Keratinocyte (primary cell): Measurements from ENCODE around the gene LMOD1. TPM values are rescaled to one million over a fixed set of nuclear protein-coding genes. Genes with fewer than 3 reads are reported as not detected.
A peak's percentile ranks its signal among the peaks of the same experiment; 100 is the strongest.

Experiments used
- DNase-seq: peaks from one replicate; pipeline ENCODE4 v3.0.0-alpha.2; 2011; ENCODE audit warnings: low read depth, missing footprints, low spot score
- FAIRE-seq: peaks from 2 replicates; lab custom pipeline; 2011; peaks lifted over from hg19 to GRCh38; lab: Jason Lieb, UNC
- H2AFZ ChIP-seq: 2 replicates; pipeline ENCODE4 v1.6.0; 2012; ENCODE audit warnings: low read length, control low read depth, inconsistent platforms; ENCODE audit not compliant: control insufficient read depth
- H3K27ac ChIP-seq: 2 replicates; pipeline ENCODE4 v1.5.1; 2011; ENCODE audit warnings: low read length; ENCODE audit not compliant: control insufficient read depth, insufficient read depth
- H3K27me3 ChIP-seq: 3 replicates; pipeline ENCODE4 v1.6.0; 2011; ENCODE audit warnings: low read length; ENCODE audit not compliant: control insufficient read depth, insufficient read depth; ENCODE audit errors: extremely low read depth
- H3K36me3 ChIP-seq, 2 experiments: 2 replicates in 1 of 2; 3 replicates in 1 of 2; pipeline ENCODE4 v1.5.1; 2011; ENCODE audit warnings: low read length in 2 of 2, mild to moderate bottlenecking in 1 of 2; ENCODE audit not compliant: control insufficient read depth in 2 of 2, insufficient read depth in 2 of 2; ENCODE audit errors: extremely low read depth in 1 of 2
- H3K4me1 ChIP-seq: 3 replicates; pipeline ENCODE4 v1.5.1; 2011; ENCODE audit warnings: low read length; ENCODE audit not compliant: control insufficient read depth, insufficient read depth; ENCODE audit errors: extremely low read depth
- H3K4me2 ChIP-seq: 3 replicates; pipeline ENCODE4 v1.6.0; 2011; ENCODE audit warnings: low read depth, low read length; ENCODE audit not compliant: control insufficient read depth, insufficient read depth; ENCODE audit errors: extremely low read depth
- H3K4me3 ChIP-seq, 3 experiments: fragments of 200-600 bp in 1 of 3; sonication (generic) in 1 of 3; 2 replicates in 2 of 3; 3 replicates in 1 of 3; pipeline ENCODE4 v1.5.1; 2011 to 2016; ENCODE audit warnings: low read length in 3 of 3, mild to moderate bottlenecking in 3 of 3, control low read depth in 2 of 3, inconsistent platforms in 1 of 3, low read depth in 1 of 3, mixed read lengths in 1 of 3, mixed run types in 1 of 3, moderate library complexity in 1 of 3; ENCODE audit not compliant: control insufficient read depth in 2 of 3, insufficient read depth in 2 of 3; ENCODE audit errors: extremely low read depth in 1 of 3
- H3K79me2 ChIP-seq: 2 replicates; pipeline ENCODE4 v1.6.0; 2012; ENCODE audit warnings: low read length; ENCODE audit not compliant: control insufficient read depth, insufficient read depth
- H3K9ac ChIP-seq: 3 replicates; pipeline ENCODE4 v1.6.0; 2011; ENCODE audit warnings: low read length; ENCODE audit not compliant: control insufficient read depth, insufficient read depth; ENCODE audit errors: extremely low read depth
- H3K9me1 ChIP-seq: 3 replicates; pipeline ENCODE4 v1.6.0; 2011; ENCODE audit warnings: low read length; ENCODE audit not compliant: control insufficient read depth, insufficient read depth; ENCODE audit errors: extremely low read depth
- H3K9me3 ChIP-seq: 2 replicates; pipeline ENCODE4 v1.5.1; 2012; ENCODE audit warnings: low read depth, low read length; ENCODE audit not compliant: control insufficient read depth
- H4K20me1 ChIP-seq: 3 replicates; pipeline ENCODE4 v1.6.0; 2011; ENCODE audit warnings: low read length; ENCODE audit not compliant: control insufficient read depth, insufficient read depth; ENCODE audit errors: extremely low read depth
- CTCF ChIP-seq, 3 experiments: IDR thresholded peaks in 1 of 3; conservative IDR thresholded peaks in 1 of 3; optimal IDR thresholded peaks in 1 of 3; 2 replicates in 2 of 3; 3 replicates in 1 of 3; pipeline versions ENCODE3 to v1.5.1; 2011; ENCODE audit warnings: low read length in 3 of 3, mild to moderate bottlenecking in 3 of 3, moderate library complexity in 2 of 3, control low read depth in 1 of 3, inconsistent platforms in 1 of 3; ENCODE audit not compliant: insufficient read depth in 2 of 3; ENCODE audit errors: extremely low read depth in 1 of 3
- EZH2 ChIP-seq: IDR thresholded peaks from one replicate; pipeline ENCODE4 v1.6.1; 2012; ENCODE audit warnings: inconsistent platforms, mild to moderate bottlenecking, low read length, moderate library complexity
- dilution Hi-C: fragments of 300-500 bp; cut with MboI; formaldehyde crosslinking; loops from one replicate; pipeline ENCODE4 v1.7.0; 2020; ENCODE audit warnings: low sequenced_read_pairs; ENCODE audit not compliant: extremely low pct_ligation_motif_present
- polyA plus RNA-seq, 5 experiments: library from polyadenylated mRNA; depleted of rRNA in 3 of 5; stranded (reverse) in 3 of 5; stranded (forward) in 1 of 5; unstranded in 1 of 5; fragments of >200 nt; gene quantifications; 1 replicate in 1 of 5; 2 replicates in 3 of 5; 3 replicates in 1 of 5; pipeline versions ENCODE4 v1.2.1 to v1.2.3, GENCODE V29; 2011 to 2012; ENCODE audit warnings: missing spikeins in 2 of 5, low read depth in 1 of 5, low replicate concordance in 1 of 5

The LMOD1 gene
- polyA plus RNA-seq, 1 donor (not counting 4 experiments of a cell fraction or from before 2014, with no cell fraction given), result not detected

- Histone ChIP-seq H3K4me1 (peaks cover 25% of the 10 kb centered on the region), H3K79me2 (no peaks in the 10 kb centered on the region), H3K27ac (no peak within 1 kb of the TSS), H3K9ac (peak within 1 kb of the TSS; percentile 35), H3K27me3 (peaks cover 18% of the 10 kb centered on the region), H2AFZ (peak within 1 kb of the TSS; percentile 89), H4K20me1 (no peaks in the 10 kb centered on the region), H3K9me1 (no peaks in the 10 kb centered on the region), H3K36me3 (no peaks in the 10 kb centered on the region), H3K4me2 (peak within 1 kb of the TSS; percentile 83), H3K9me3 (no peaks in the 10 kb centered on the region), H3K4me3 (peak within 1 kb of the TSS; percentile 50 to 63 (median 62))
- TF ChIP-seq EZH2 (no peak), CTCF (optimal IDR thresholded peaks at IDR 0.05 in 1 of 3, IDR thresholded peaks at IDR 0.05 in 1 of 3, conservative IDR thresholded peaks at IDR 0.05 in 1 of 3; ENCODE audit: extremely low read depth in 1 of 3, insufficient read depth in 2 of 3, low read length in 3 of 3) (no peak)
- FAIRE-seq, result no peak
- DNase-seq, result no peak
- dilution Hi-C loops, result no loop called here
Measured at GRCh38 chr1:201888282-201889089, 57.9 kb downstream of the LMOD1 start, which contains the start of gene SHISA4. SHISA4 (plus strand) TSS chr1:201888898; CDS start chr1:201888995, 97 bp downstream.

GRCh38 chr1:201887116-201887866 lies 59.1 kb downstream of the LMOD1 start:
- TF ChIP-seq CTCF (optimal IDR thresholded peaks at IDR 0.05 in 1 of 3, IDR thresholded peaks at IDR 0.05 in 1 of 3, conservative IDR thresholded peaks at IDR 0.05 in 1 of 3; ENCODE audit: extremely low read depth in 1 of 3, insufficient read depth in 2 of 3, low read length in 3 of 3) (no peak), EZH2 (no peak)
- Histone ChIP-seq H3K36me3 (no peaks in the 10 kb centered on the region), H4K20me1 (no peaks in the 10 kb centered on the region), H3K79me2 (no peaks in the 10 kb centered on the region), H3K9me1 (peaks cover 5% of the 10 kb centered on the region), H2AFZ (no peak overlapping the region), H3K27ac (no peak overlapping the region), H3K4me1 (peaks cover 37% of the 10 kb centered on the region), H3K4me2 (no peak overlapping the region), H3K9me3 (no peaks in the 10 kb centered on the region), H3K27me3 (peaks cover 18% of the 10 kb centered on the region), H3K9ac (no peak overlapping the region), H3K4me3 (no peak overlapping the region)
- dilution Hi-C loops, result no loop called here
- DNase-seq (no peak), FAIRE-seq (peak; percentile 69)
